Measurements from ENCODE around the gene RAP1GAP2.
A peak's percentile ranks its signal among the peaks of the same experiment; 100 is the strongest.
"Not testable (repeated sequence)": the region's sequence is repeated elsewhere in the genome, so short reads cannot be mapped to it uniquely, and the experiment has no call there.

The RAP1GAP2 gene

GRCh38 chr17:2782055-2782454, 14.2 kb upstream of the RAP1GAP2 start:
- no peaks in the 10 kb centered on the region for H3K36me3 ChIP-seq
- H3K27me3 ChIP-seq (ENCODE audit: insufficient read depth, low read depth, severe bottlenecking), result no peaks in the 10 kb centered on the region
- H3K27ac ChIP-seq, result no peak overlapping the region
- TF ChIP-seq CTCF (IDR thresholded peaks at IDR 0.05; ENCODE audit: low read depth, low read length), result no peak
- no peak for DNase-seq
- no peaks in the 10 kb centered on the region for H3K9me3 ChIP-seq (ENCODE audit: severe bottlenecking)
- no peak overlapping the region for H3K4me3 ChIP-seq (ENCODE audit: low read depth, low read length)

GRCh38 chr17:2783310-2784030, 12.8 kb upstream of the RAP1GAP2 start:
- no peak overlapping the region for H3K27ac ChIP-seq
- H3K36me3 ChIP-seq, result no peaks in the 10 kb centered on the region
- no peak for TF ChIP-seq CTCF (IDR thresholded peaks at IDR 0.05; ENCODE audit: low read depth, low read length)
- no peak overlapping the region for H3K4me3 ChIP-seq (ENCODE audit: low read depth, low read length)
- no peaks in the 10 kb centered on the region for H3K27me3 ChIP-seq (ENCODE audit: insufficient read depth, low read depth, severe bottlenecking)
- no peak for DNase-seq
- no peaks in the 10 kb centered on the region for H3K9me3 ChIP-seq (ENCODE audit: severe bottlenecking)

GRCh38 chr17:2784864-2785263, 11.4 kb upstream of the RAP1GAP2 start:
- no peak for DNase-seq
- Histone ChIP-seq H3K36me3 (no peaks in the 10 kb centered on the region), H3K9me3 (ENCODE audit: severe bottlenecking) (no peaks in the 10 kb centered on the region), H3K27ac (peak overlapping the region; percentile 74), H3K27me3 (ENCODE audit: insufficient read depth, low read depth, severe bottlenecking) (no peaks in the 10 kb centered on the region), H3K4me3 (ENCODE audit: low read depth, low read length) (no peak overlapping the region)
- TF ChIP-seq CTCF (IDR thresholded peaks at IDR 0.05; ENCODE audit: low read depth, low read length), result no peak

- not testable (repeated sequence) for H3K27me3 ChIP-seq (ENCODE audit: insufficient read depth, low read depth, severe bottlenecking); H3K4me3 ChIP-seq (ENCODE audit: low read depth, low read length); DNase-seq; H3K9me3 ChIP-seq (ENCODE audit: severe bottlenecking); H3K36me3 ChIP-seq
- peak overlapping the region; percentile 74 for H3K27ac ChIP-seq
Observed at GRCh38 chr17:2785376-2785775, 10.9 kb upstream of the RAP1GAP2 start.

GRCh38 chr17:2786176-2786881, 9.9 kb upstream of the RAP1GAP2 start:
- Histone ChIP-seq H3K27ac (peak overlapping the region; percentile 74), H3K27me3 (ENCODE audit: insufficient read depth, low read depth, severe bottlenecking) (no peaks in the 10 kb centered on the region), H3K36me3 (no peaks in the 10 kb centered on the region), H3K4me3 (ENCODE audit: low read depth, low read length) (peak overlapping the region; percentile 13; the same call in 1 of the 2 replicates), H3K9me3 (ENCODE audit: severe bottlenecking) (no peaks in the 10 kb centered on the region)
- DNase-seq, result peak; percentile 98
- TF ChIP-seq CTCF (IDR thresholded peaks at IDR 0.05; ENCODE audit: low read depth, low read length), result peak; percentile 93

GRCh38 chr17:2789700-2790099, 6.5 kb upstream of the RAP1GAP2 start:
- Histone ChIP-seq H3K4me3 (ENCODE audit: low read depth, low read length) (no peak overlapping the region), H3K9me3 (ENCODE audit: severe bottlenecking) (no peaks in the 10 kb centered on the region), H3K27ac (peak overlapping the region; percentile 88), H3K36me3 (no peaks in the 10 kb centered on the region), H3K27me3 (ENCODE audit: insufficient read depth, low read depth, severe bottlenecking) (no peaks in the 10 kb centered on the region)
- no peak for DNase-seq
- TF ChIP-seq CTCF (IDR thresholded peaks at IDR 0.05; ENCODE audit: low read depth, low read length), result no peak
